Erythroblast (primary cell): Measurements from ENCODE around the gene LY9.

Source experiments
- DNase-seq, 2 experiments: peaks; one replicate each; lab custom pipeline; 2025; lab: John Stamatoyannopoulos, UW
- GATA1 ChIP-seq: IDR thresholded peaks from 2 replicates; pipeline ENCODE4 v1.6.1; 2011; ENCODE audit warnings: low read depth, mild to moderate bottlenecking, control low read depth, low read length, moderate library complexity
- POLR2A ChIP-seq: IDR thresholded peaks from 2 replicates; pipeline ENCODE4 v1.6.1; 2011; ENCODE audit warnings: mild to moderate bottlenecking, low read length

Gene LY9

DNA sequence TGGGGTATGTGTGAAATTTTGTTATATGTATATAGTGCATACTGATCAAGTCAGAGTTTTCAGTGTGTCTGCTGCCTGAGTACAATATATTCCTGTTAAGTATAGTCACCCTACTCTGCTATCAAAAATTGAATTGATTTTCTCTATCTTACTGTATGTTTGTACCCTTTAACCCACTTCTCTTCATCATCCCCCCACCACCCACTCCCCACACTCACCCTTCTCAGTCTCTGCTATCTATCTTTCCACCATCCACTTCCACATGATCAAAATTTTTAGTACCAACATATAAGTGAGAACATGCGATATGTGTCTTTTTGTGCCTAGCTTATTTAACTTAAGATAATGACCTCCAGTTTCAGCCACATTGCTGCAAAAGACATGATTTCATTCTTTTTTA, 4.2 kb downstream of the LY9 start:
- TF ChIP-seq GATA1 (no peak), POLR2A (no peak)
- DNase-seq = no peak

DNA sequence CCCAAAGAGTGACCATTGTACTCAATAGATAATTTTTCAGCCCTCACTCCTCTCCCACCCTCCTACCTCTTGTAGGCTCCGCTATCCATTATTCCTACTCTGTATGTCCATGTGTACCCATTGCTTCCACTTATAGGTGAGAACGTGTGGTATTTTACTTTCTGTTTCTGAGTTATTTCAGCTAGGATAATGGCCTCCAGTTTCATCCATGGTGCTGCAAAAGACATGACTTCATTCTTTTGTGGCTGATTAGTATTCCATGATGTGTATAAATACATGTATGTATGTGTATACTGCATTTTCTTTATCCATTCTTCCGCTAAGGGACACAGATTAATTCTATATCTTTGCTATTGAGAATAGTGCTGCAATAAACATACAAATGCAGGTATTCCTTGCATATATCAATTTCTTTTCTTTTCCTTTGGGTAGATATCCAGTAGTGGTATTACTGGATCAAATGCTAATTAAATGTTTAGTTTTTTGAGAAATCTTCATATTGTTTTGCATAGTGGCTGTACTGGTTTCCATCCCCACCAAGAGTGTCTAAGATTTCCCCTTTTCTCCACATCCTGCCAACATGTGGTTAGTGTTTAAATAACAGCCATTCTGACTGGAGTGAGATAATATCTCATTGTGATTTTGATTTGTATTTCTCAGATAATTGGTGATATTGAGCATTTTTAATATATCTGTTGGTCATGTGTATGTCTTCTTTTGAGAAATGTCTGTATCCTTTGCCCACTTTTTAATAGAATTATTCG, 4.9 kb downstream of the LY9 start:
- TF ChIP-seq POLR2A (no peak), GATA1 (no peak)
- no peak for DNase-seq

DNA sequence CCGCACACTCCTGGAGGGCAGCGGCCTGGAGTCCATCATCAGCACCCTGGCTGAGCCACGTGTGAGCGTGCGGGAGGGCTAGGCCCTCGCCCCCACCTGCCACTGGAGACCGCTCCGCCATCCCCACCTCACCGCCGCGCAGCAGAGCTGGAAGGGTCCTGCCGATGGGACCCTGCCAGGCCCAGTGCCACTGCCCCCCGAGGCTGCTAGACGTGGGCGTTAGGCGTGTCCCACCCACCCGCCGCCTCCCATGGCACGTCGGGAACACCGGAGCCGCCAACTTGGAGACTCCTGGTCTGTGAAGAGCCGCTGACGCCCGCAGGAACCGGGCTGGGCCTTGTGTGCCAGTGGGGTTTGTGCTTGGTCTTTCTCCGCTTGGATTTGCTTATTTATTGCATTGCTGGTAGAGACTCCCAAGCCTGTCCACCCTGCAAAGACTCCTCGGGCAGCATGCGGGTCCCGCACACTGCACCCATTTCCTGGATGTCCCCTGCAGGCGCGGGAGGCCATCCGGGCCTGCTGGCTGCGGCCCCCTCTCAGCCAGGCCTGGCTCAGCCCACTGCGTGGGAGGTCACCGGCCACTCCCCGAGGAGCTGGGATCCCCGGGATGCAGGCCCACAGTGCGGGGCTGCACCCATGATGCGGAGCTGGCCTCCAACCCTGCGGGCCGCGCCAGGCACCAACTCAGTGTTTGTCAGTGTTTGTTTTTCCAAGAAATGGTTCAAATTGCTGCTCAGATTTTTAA, 6.0 kb downstream of the LY9 start:
- TF ChIP-seq GATA1 = no peak
- TF ChIP-seq POLR2A = no peak
- DNase-seq = no peak

DNA sequence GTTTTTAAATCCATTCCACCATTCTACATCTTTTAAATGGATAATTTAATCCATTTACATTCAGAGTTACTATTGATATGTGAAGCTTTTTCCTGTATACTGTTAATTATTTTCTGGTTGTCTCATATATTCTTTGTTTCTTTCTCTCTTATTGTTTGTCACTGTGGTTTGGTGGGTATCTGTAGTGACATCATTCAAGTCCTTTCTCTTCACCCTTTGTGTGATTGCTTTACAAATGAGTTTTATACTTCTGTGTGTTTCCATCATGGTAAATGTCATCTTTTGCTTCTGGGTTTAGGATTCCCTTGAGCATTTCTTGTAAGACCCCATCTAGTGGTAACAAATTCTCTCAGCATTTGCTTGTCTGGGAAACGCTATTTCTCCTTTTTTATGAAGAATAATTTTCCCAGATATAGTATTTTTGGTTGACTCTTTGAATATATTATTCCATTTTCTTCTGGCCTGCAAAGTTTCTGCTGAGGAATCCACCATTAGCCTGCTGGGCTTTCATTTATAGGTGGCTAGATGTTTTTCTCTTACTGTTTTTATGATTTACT, 10.2 kb downstream of the LY9 start:
- TF ChIP-seq POLR2A (no peak), GATA1 (no peak)
- DNase-seq = no peak

DNA sequence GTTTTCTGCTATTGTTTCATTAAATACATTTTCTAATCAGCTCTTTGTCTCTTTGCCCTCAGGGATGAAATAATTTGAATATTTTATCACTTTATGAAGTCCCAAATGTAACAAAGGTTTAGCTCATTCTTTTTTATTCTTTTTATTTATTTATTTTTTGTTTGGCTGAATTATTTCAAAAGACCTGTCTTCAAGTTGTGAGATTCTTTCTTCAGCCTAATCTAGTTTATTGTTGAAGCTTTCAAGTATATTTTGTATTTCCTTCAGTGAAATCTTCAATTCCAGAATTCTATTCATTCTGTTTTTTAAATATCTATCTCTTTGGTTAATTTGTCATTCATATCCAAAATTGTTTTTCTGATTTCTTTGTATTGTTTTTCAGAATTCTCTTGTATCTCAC, 10.8 kb downstream of the LY9 start:
- TF ChIP-seq POLR2A (no peak), GATA1 (no peak)
- no peak for DNase-seq

DNA sequence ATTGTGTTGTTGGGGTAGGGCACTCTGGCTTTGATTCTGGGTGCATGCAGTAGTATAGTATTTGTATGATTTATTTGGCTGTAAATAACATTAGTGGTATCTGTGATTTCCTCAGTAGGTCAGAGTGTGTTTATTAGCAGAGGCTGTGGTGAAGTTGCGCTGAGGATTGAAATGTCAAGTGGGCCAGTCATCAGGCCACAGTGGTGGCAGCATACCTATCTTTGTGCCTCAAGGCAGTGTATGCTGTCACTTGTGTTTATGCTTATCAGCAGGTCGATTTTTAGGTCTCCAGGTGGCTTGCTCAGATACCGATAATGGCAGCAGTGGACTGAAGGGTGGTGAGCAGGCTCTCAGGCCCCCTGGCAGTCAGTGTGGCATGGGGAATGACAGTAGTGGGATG, 11.3 kb downstream of the LY9 start:
- no peak for TF ChIP-seq POLR2A
- TF ChIP-seq GATA1 = no peak
- DNase-seq = peak in 1 of 2 experiments; percentile 48

DNA sequence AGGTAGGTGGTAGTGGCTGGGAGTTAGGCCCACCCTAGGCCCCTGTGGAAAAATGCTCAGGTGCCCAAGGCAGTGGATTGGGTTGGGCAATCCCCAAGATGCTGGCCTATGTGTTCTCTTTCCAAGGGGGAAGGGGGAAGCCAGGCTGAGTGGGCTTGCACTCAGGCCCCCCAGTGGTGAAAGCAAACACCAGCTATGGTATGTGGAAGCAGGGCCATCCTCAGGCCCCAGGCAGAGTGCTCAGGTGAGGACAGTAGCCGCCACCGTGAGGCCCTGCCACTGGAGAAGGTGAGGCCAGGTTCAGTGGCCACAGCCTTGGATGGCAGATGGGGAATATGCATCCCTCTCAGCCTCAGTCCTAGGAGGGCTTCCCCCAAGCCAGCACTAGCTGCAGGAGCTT, 11.8 kb downstream of the LY9 start:
- TF ChIP-seq GATA1 (no peak), POLR2A (no peak)
- no peak for DNase-seq

DNA sequence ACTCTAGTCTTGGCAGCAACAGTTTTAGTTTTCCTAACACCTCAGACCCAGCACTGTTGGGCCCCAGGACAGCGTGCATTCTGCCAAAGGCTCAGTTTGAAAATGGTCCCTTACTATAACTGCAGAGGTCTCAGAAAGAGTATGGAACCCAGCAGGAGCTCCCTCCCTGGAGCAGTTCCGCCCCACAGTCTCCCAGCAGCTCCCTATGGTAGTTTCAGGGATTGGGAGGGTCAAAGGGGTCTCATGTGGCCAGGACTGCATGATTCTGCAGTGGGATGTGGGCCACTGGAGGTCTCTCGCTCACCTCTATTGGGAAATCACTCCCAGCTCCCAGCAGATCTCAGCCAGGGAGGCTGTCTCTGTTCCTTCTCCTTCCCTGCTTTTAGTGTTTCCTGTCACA, 12.3 kb downstream of the LY9 start:
- TF ChIP-seq POLR2A (no peak), GATA1 (no peak)
- no peak for DNase-seq

DNA sequence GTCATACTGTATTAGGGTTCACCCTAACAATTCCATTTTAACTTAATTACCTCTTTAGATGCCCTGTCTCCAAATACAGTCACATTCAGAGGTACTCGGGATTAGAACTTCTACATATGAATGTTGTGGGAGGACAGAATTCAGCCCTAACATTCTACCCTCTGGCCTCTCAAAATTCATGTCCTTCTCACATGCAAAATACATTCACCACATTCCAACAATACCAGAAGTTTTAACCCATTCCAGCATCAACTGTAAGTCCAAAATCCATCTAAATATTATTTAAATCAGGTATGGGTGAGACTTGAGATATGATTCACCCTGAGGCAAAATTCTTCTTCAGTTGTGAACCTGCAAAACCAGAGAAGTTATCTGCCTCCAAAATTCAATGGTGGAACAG, 14.5 kb downstream of the LY9 start:
- TF ChIP-seq GATA1 = no peak
- no peak for TF ChIP-seq POLR2A
- no peak for DNase-seq

DNA sequence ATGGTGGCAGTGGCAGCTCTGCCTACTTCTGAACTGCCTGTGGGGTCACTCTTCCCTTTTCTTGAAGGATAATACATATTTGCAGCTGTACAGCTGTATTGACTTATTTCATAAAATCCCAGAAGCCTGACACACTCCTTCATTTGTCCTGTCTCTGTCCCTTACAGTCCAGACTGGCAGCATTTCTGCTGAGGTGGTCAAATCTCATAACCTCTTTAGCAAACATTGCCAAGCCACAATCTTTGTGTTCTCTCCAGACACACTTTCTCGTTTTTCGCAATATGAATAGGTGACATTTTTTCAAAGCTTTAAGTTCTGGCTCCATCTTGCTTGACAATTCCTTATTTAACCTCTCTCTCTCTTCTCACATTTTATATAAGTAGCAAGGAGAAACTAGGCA, 15.2 kb downstream of the LY9 start:
- DNase-seq = no peak
- TF ChIP-seq POLR2A (no peak), GATA1 (no peak)

DNA sequence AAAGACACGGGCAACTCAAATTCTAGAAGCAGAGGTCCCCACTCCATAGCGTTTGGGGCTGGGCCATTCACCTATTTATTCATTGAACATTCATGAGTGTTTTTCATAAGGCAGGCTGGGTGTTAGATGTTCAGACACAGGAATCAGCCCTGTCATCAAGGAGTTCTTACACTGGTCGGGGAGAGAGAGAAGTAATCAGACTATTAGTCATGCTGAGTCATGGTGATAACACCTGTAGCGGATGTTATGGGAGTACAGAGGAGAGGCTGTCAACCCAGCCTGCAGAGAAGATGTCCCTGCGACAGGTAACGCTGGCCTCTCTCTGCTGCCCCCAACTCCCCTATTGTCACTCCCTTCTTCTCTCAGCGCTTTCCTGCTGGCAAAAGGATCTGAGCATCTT, 17.2 kb downstream of the LY9 start:
- DNase-seq = peak; percentile 63 to 68
- TF ChIP-seq GATA1 (no peak), POLR2A (no peak)

DNA sequence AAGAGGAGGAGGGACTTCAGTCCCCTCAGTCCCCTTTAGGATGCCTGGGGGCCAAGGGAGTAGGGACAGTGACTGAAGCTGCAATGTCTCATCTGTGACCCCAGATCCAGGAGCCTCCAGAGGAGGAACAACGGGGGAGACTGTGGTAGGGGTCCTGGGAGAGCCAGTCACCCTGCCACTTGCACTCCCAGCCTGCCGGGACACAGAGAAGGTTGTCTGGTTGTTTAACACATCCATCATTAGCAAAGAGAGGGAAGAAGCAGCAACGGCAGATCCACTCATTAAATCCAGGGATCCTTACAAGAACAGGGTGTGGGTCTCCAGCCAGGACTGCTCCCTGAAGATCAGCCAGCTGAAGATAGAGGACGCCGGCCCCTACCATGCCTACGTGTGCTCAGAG, 18.3 kb downstream of the LY9 start:
- TF ChIP-seq POLR2A (no peak), GATA1 (no peak)
- DNase-seq = no peak

DNA sequence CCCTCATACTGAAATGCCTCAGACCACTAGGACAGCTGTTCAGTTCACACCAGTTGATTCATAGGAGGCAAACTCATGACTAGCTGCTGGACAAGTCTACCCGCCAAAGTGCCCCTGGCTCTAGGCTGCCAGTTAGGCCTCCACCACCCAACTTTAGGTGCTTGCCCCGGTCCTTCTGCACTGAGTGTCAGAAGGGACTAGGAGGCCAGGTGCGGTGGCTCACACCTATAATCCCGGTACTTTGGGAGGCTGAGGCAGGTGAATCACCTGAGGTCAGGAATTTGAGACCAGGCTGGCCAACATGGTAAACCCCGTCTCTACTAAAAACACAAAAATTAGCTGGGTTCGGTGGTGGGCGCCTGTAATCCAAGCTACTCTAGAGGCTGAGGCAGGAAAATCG, 18.9 kb downstream of the LY9 start:
- no peak for DNase-seq
- TF ChIP-seq GATA1 = no peak
- no peak for TF ChIP-seq POLR2A

DNA sequence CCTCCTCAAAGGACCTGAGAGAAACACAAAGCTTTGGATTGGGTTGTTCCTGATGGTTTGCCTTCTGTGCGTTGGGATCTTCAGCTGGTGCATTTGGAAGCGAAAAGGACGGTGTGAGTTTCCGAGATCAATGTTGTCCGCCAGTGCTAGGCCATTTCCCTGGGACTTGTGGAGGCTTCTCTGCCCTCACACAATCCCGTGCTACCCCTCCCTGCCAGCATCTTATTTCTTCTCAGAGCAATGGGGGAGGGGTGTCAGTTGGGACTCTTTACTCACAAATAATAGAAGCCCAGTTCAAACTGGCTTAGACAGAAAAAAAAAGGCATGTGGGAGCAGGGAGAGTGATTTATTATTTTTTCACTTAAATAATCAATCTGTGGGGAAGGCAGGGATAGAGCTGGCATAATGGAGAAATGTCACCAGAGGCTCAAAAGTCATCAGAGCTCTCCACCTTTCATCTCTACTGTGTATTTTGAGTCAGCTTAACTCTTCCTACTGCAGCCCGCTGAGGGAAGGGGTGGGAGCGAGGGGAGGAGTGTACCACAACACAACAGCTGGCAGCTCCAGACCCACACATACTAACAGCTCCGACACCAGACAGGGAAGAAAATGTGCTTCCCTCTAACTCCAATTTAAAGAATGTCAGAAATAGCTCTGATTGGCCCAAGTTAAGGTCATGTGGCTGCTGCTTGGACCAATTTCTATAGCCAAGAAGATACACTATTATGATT, 22.4 kb downstream of the LY9 start:
- DNase-seq = no peak
- TF ChIP-seq GATA1 (no peak), POLR2A (no peak)
